ENCODE results near the gene NFAM1.

Gene NFAM1

GRCh38 chr22:42414565-42415303 lies 17.5 kb downstream of the NFAM1 start:
- no peak for DNase-seq

GRCh38 chr22:42414021-42414420 lies 18.2 kb downstream of the NFAM1 start:
- DNase-seq = no peak

DNA sequence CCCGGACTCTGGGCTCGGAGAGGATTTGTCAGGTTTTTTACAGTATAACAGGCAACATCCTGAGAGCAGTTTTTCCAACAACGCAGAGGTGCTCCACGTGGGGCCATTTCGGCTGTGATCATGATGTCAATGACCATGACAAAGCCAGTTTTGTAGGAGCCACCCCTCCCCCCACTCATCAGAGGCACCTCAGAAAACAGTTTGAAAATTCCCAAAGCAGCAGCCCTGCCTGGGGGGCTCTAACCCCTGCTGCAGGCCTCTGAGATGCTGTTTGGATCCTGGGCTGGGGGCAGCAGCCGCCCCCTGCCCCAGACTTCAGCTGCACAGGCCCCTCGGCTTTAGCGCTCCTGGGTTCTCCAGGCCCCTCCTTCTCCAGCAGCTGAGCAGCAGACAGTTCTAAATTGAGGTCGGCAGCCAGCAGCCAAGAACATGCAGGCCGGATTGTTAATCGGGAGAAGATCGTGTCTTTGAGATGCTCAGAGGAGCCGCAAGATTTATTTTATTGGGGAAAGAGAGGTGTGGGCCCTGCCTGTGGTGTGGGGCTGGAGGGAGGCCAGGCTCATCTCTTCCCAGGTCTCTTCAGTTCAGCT lies 19.4 kb downstream of the NFAM1 start:
- DNase-seq = no peak

DNA sequence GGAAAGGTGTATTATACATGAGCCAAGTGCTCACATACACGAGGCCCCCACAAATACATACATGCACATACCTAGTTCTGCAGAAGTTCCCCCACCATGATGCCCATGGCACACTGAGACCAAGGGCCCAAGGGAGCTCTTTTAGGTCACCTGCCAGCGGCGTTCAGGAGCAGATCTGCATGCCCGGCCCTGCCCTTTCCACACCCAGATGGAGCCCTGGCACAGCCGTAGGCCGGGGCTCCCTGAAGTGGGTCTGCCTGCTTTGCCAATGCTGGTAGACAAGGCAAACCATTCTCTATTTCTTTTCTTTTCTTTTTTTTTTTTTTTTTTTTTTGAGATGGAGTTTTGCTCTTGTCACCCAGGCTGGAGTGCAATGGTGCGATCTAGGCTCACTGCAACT lies 21.5 kb downstream of the NFAM1 start:
- no peak for DNase-seq

DNA sequence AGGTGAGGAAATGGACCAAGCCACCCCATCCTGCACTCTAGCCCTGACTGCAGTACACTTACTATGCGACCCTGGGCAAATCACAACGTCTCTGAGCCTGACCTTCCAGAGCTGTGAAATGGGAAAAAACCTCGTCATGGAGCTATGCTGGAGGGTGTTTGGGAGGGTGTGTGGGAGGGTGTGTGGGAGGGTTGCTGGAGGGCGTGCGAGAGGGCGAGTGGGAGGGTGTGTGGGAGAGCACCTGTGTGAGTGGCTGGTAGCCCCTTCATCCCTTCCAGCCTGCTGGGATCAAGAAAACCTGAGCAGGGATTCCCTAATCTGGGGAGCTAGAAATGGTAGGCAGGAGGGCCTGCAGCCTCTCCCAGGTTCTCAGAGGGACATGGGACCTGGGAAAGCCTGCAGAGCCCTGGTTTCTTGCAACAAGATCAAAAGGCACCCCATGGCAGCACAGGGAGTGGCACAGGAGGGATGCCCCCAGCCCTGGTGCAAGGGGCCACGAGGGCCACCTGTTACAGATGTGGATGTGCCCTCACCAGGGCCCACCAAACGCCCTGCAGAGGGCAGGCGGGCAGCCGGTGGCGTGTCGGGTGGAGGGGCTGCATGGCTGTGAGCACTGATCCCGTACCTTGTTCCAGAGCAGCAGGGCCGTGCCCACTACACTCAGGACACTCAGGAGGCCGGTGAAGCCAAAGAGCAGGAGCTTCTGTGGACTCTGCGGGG lies 23.2 kb downstream of the NFAM1 start:
- DNase-seq = no peak

DNA sequence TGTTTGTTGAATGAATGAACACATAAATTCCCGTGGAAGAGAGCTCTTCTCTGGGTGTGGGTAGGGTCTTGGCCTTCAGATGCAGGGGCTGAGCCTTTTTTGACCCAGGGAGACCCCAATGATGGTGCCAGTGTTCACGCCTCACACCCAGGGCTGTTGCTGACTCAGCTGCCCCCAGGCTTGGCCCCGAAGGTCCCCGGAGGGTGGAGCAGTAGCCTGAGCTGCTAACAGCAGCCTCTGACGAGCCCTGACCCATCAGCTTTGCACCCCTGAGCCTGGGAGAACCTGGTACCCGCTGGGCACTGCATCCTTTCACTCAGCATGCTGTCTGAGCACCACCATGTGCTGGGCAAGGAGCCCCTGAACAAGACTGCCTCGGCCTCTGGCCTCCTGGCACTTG lies 23.9 kb downstream of the NFAM1 start:
- no peak for DNase-seq

- no peak for DNase-seq
Observed at GRCh38 chr22:42404266-42404665, 27.9 kb downstream of the NFAM1 start.

- no peak for DNase-seq
Observed at GRCh38 chr22:42401535-42402334, 30.5 kb downstream of the NFAM1 start.

DNA sequence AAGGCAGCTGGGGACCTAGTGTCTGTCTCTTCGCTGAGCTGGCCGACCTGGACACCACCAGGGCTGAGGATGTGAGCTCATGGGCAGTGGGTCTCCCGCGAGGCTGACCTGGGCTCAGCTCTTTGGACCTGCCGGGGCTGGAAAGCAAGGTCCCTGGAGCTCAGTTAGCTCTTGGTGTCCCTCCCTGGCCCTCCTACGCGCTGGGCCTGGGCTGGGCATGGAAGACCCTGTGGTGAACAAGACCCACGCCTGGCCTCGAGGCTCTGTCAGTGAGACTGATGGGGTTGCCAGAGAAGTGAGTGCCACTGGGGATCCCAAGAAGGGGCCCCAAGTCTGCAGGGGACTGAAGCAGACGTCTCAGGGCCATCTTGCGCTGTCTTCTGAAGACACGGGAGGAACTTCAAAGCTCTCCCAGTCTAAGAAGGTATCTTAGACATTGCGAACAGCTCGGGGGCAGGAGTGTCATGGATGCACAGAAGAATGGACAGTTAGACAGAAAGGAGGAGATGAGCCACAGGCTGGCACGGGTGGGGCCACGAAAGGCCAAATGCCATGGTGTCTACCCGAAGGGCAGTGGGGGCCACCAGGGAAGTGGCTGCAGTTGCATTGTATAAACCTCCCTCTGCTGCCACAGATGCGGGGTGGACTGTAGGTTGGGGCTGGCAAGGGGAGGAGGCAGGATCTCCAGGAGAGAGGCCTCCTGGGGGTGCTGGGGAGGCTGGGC lies 31.2 kb downstream of the NFAM1 start:
- DNase-seq = no peak

DNA sequence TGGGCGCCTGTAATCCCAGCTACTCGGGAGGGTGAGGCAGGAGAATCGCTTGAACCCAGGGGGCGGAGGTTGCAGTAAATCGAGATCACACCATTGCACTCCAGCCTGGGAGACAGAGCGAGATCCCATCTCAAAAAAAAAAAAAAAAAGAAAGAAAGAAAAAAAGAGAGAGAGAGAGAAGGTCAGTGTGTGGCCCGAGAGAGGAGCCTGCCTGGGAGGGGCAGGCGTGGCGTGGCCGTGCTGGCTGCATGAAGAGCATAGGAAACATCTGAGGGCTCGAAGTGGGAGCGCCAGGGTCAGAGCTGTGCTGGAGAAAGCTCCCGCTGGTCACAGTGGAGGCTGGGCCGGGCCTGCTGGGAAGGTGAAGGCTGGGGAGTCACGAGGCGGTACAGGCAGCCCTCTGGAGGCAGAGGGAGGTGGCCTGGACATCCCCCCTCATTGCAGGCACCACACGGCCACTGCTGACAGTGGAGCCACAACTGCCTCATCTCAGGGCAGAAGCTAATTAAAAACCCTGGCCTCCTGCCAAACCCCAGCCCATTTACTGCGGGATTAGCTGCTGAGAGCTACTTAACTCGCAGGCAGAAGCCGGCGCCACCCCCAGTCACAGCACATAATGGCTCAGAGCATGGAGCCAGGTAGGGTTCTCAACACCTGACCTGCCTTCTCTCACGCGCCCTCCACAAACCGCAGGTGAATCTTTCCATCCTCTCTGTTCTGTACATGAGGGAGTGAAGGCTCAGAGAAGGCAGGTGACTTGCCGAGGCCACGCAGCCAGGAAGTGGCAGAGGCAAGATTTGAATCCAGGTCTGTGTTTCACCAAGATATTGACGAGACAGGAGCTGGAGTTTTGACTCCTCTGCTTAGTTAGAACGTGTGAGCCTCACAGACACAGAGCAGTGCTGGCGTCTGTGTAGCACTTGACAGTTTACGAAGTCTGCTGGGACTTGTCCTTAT lies 32.6 kb downstream of the NFAM1 start:
- DNase-seq = peak; percentile 34

DNA sequence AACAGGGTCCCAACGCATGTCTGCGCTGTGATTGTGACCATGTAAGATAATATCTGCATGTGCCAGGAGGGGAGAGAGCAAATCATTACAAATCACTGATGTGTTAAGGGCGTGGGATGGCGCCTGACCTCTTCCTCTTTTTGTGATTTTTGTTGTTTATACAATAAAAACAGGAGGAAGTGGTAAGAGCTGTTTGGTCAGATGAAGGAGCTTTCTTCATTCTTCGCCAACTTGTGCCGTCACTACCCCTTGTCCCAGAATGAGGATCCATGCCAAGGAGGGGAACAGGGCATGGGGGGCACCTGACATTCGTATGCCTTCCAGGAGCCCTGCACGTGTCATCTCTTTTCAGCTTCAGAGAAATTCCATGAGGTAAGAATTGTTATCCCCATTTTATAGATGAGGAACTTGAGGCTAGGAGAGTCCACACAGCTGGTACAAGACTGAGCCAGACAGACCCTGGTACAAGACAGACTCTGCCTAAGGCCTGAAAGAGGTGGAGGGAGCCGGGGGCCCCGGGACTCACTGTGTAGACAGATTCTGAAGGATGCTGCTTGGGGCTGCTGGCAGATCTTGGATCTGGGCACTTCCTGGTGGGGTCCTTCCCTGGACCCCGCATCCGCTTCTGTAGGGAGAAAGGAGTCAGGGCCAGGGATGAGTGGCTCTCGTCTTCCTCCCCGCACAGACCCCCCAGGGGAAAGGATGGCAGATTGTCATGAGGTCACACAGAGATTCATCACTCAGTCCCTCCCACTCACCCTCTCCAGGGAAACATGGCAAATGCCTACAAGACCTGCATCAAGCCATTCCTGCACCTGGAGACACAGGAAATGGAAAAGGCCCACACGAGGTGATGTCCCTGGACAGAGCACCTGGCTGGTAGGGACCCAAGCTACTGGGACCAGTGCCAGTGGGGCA lies 34.6 kb downstream of the NFAM1 start:
- no peak for DNase-seq

DNA sequence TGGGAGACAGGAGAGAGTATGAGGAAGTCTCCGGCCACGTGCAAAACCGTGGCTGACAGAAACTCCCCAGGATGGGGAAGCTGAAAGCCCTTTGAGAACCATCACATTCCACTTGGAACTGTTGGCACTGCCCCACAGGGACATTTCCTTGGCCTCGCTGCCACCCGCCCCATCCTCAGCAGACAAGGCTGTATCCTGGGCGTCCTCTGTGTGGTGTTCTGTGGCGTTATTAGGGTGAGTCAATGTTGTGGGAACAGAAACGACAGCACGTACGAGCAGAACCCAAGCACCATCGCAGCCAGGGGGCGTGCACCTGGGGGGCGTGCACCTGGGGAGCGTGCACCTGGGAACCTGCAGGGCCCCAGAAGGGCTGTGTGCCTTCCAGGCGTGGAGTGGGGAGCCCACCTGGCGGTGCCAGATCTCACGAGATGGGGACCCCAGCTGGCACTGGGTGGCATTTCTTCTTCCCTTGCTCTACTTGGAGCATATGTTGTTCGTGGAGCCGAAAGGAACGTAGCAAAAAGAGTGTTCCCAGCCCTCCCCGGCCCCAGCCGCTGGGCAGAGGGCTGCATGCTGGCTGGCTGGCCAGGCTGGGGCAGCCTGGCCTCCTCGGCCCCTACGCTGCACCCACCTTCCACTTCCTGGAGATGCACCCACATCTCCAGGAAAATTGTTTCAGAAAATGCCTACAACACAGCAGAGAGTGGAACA lies 35.4 kb downstream of the NFAM1 start:
- no peak for DNase-seq

- peak; percentile 58 for DNase-seq
Observed at GRCh38 chr22:42389143-42389542, 43.1 kb downstream of the NFAM1 start.

GRCh38 chr22:42388130-42388797 lies 43.9 kb downstream of the NFAM1 start:
- peak; percentile 85 for DNase-seq

DNA sequence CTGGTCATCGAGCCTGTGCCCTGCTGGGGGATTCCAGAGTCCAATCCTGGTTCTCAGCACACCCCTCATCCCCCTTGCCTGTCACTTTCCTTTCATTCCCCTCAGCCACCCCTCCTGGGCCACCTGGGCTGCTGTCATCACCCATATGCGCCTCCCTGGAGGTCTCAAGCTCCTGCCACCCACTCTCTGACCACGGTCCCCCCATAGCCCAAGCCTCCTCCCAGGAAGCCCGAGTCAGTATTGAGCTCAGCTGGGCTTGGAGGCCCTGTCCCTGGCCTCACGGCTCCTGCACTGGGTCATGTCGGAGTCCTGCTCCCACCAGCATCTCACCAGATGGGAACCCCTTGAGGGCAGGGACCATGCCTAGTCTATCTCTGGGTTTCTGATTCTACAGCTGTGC lies 44.6 kb downstream of the NFAM1 start:
- DNase-seq = no peak

DNA sequence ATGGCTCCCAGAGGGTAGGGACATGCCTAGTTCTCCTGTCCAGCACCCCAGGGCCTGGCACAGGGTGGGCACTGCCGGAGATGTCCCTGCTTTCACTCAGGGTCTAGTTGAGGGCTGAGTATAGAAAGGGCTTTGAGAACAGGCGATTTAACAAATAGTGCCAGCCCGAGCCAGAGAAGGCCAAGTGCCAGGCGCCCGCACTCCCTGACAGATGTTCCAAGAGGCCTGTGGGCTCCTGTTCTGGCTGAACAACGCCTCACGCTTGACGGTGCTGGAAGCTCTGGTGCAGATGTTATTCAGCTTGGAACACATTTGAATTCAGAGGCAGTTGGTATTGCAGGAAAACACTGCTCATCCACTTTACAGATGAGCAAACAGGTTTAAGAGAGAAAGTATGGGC lies 46.5 kb downstream of the NFAM1 start:
- DNase-seq = no peak

DNA sequence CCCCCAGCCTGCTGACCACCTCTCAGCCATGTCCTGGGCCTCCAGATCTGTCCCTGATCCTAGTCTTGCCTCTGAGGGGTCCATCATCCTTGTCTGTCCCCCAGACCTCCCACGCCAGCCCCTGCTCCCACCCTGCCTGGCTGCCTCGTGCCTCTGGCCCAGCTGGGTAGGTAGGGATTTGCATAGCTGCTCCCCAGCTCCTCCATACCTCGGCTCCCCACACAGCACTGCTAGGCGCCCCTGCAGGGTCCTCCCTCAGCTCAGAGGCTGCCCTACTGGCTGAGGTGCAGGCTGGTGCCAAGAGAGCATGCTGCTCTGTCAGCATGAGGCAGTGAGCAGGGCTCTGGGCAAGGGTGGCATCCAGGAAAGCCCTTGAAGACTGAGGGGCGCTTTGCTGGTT lies 47.7 kb downstream of the NFAM1 start:
- no peak for DNase-seq

GRCh38 chr22:42383851-42384417 lies 48.3 kb downstream of the NFAM1 start:
- DNase-seq = no peak

DNA sequence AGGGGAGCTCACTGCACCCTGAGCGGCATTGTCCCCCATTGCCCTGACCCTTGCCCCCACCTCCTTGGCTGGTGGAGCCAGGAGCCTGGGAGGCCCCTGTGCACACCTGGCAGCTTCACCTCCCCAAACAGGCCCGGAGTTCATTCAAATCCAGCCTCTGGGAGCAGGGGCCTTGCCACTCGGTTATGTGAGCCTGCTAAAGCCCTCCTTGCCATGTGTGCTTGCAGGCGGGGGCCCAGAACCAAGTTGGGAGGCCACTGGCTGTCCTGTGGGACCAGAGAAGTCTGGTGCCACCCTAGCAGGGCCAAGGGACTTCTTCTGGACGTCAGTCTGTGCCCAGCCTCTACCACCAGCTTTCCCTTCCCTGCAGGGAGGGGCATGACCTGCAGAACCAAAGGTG lies 48.9 kb downstream of the NFAM1 start:
- DNase-seq = no peak

All from SHP77 treated with DMSO at 0.1 percent for 48 hours (cell line).